NT2/D1 (cell line): ENCODE data around the gene XRCC4.

ENCODE experiments used
- SUZ12 ChIP-seq: IDR thresholded peaks from 2 replicates; pipeline ENCODE4 v1.6.1; 2011; ENCODE audit not compliant: insufficient read length, insufficient read depth; ENCODE audit errors: extremely low read depth
- YY1 ChIP-seq: IDR thresholded peaks from 2 replicates; pipeline ENCODE4 v1.6.1; 2011; ENCODE audit not compliant: insufficient read length, insufficient read depth

DNA sequence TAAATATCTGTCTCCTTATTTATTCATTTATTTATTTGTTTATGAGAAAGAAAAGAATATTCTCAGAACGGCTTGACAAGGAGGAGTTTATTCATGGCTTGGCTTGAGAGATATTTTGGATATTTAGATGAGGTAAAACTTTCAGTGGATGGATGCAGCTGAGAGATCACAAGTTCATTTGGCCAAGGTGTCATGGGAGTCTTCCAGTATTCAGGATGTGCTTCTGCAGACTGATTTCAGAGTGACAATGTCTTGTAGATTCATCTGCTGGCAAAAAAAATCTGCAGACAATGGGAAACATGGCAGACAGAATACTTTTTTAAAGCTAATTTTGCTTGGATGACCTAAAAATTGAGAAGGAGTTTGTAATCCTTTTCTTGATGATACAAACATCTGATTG, 38.5 kb downstream of the XRCC4 start:
- TF ChIP-seq SUZ12 (no peak), YY1 (no peak)
